SK-N-MC (cell line): ENCODE results near the gene TMEM221.

Source experiments
- EZH2 ChIP-seq: fragments of 200-600 bp; sonication (generic); IDR thresholded peaks from one replicate; pipeline ENCODE4 v1.6.1; 2017; ENCODE audit warnings: antibody characterized with exemption
- POLR2AphosphoS5 ChIP-seq: IDR thresholded peaks from 2 replicates; pipeline ENCODE4 v1.6.1; 2012; ENCODE audit warnings: mild to moderate bottlenecking, low read depth, low read length, borderline replicate concordance

DNA sequence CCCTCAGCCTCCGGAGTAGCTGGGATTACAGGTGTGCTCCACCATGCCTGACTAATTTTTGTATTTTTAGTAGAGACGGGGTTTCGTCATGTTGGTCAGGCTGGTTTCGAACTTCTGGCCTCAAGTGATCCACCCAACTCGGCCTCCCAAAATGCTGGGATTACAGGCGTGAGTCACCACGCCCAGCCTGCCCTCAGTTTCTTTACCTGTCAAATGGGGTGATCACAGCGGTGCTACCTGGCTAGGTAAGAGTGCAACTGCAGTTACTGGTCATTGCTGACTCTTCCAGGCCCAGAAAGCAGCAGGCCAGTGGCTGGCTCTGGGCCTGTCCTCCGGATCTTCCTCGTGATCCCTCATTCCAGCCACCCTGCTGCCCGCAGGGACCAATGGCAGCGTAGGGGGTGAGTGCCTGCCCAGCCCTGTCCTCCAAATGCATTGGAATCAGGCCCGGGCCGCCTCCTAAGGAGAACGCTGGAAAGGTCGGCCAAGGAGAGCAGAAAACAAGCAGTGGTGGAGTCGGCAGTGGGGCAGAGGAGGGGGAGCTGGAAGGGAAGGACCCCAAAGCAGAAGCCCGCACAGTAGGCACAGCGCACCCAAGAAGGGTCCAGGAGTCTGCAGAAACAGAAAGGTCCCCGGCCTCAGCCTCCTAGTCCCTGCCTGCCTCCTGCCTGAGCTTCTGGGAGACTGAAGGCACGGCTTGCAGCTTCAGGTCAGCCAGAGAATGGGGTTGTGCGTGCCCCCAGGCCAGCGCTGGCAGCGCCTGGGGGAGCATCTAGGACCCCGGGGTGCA lies 20.0 kb upstream of the TMEM221 start:
- TF ChIP-seq POLR2AphosphoS5 (no peak), EZH2 (no peak)
